ENCODE results near the gene STAG1.
"Not testable (repeated sequence)": the region's sequence is repeated elsewhere in the genome, so short reads cannot be mapped to it uniquely, and the experiment has no call there.

Gene STAG1

DNA sequence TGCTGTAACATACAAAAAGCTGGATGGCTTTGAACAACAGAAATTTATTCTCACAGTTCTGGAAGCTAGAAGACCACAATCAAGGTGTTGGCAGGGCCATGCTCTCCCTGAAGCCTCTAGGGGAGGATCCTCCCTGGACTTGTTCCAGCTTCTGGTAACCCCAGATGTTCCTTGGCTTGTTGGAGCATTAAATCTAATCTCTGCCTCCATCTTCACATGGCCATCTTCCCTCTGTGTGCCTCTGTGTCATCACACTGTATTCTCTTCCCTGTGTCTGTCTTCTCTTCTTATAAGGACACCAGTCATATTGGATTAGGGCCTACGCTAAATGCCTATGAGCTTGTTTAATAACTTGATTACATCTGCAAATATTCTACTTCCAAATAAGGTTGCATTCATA, 109.5 kb downstream of the STAG1 start:
- no peak for DNase-seq

DNA sequence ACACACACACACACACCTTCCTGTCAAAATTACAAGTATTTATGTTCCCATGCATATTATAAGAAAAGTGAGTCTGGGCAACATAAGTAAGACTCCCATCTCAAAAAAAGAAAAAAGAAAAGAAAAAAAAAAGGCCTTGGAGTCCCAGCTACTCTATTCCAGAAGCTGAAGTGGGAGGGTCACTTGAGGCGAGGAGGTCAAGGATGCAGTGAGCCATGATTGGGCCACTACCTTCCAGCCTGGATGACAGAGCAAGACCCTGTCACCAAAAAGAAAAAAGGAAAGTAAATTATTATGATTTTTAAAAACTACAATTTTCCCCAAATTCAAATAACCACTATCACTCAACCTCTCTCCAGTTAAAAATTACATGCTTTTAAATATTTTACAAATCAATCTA, 113.1 kb downstream of the STAG1 start:
- DNase-seq: no peak

DNA sequence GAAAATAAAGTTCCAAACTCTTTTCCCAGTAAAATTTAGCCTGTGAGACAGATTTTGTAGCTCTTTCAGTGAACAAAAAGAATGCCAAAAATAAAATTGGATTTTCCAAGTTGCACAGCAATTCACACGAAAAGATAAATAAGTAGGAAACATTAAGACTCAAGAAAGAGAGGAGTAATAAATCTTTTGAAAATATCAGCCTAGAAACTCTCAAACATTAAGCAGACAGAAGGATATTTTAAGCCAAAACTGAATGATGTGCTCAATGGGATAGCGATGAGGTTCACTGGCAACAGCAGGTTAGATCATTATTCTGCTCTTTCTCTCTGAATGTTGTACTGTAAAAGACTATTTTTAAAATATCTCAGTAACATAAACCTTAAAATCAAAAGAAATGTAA, 115.0 kb downstream of the STAG1 start:
- no peak for DNase-seq

DNA sequence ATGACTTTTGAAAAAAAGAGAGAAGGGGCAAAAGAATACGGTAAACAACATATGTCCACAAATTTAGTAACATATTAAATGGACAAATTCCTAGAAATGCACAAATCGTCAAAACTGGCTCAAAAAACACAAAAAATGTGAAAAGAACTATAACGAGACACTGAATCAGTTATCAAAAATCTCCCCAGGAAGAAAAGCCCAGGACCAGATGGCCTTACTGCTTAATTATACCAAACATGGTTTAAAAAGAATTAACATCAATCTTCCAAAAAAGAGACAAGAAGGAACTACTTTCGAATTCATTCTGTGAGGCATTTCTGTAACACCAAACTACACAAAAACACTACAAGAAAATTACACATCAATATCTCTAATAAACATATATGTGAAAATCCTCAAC, 117.4 kb downstream of the STAG1 start:
- DNase-seq: no peak

DNA sequence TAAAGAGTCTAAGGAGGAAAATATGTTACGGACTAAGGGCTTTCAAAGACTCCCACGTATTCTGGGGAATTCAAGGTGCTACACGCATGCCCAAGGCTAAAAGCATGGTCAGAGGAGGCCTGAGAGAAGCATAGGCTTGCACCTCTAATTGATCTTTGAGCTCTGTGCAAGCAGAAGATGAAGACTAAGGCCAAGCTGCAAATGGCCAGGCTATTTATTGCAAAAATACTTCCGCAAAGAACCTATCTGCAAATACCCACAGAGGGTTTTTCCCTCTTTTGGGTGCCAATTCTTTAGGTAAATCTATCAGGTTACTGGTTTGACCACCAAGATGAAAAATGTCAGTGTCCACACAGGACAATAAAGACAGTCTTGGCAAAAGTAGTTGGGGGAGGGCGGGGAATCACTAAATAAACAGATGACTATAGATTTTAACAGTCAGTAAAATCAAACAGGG, 119.5 kb downstream of the STAG1 start:
- no peak for DNase-seq

DNA sequence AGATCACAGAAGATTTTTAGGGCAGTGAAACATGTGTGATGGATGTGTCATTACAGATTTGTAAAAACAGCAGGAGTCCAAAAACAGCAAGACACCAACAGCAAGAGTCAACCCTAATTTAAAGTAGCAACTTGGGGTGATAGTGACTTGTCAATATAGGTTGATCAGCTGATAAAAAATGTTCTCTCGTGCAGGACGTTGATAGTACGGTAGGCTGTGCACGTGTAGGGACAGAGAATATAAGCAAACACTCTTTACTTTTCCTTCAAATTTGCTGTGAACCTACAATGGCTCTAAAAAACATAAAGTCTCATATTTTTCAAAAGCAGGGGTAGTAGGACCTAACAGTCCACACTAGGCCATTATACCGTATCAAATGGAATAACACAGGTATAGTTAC, 120.8 kb downstream of the STAG1 start:
- no peak for DNase-seq

DNA sequence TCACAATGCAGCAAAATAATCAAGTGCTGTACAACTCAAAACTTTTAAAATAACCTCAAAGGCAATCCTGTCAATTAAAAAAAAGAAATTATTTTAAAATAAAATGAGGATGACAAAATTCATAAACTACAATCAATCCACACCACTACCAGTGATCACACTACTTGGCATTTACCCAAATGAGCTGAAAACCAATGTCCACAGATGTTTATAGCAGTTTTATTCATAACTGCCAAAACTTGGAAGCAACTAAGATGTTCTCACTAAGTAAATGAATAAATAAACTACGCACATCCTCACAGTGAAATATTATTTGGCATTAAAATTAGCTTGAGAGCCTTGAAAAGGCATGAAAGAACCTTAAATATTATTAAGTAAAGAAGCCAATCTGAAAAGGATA, 121.3 kb downstream of the STAG1 start:
- DNase-seq: no peak

DNA sequence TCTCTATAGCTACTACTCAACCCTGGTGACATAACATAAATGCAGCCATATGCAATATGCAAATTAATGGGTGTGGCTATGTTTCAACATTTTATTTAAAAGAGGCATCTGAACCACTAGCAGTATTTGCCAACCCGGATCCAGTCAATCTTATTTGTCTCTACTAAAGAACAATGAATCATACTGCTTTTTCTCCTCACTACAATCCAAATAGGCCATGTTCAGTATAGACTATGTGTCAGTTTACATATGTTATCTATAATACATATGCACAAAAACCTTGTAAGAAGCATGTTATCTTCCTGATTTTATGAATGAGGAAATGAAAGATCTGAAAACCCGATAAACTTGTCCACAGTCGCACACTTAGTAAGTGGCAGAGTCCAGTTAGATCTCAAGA, 125.7 kb downstream of the STAG1 start:
- DNase-seq: no peak

DNA sequence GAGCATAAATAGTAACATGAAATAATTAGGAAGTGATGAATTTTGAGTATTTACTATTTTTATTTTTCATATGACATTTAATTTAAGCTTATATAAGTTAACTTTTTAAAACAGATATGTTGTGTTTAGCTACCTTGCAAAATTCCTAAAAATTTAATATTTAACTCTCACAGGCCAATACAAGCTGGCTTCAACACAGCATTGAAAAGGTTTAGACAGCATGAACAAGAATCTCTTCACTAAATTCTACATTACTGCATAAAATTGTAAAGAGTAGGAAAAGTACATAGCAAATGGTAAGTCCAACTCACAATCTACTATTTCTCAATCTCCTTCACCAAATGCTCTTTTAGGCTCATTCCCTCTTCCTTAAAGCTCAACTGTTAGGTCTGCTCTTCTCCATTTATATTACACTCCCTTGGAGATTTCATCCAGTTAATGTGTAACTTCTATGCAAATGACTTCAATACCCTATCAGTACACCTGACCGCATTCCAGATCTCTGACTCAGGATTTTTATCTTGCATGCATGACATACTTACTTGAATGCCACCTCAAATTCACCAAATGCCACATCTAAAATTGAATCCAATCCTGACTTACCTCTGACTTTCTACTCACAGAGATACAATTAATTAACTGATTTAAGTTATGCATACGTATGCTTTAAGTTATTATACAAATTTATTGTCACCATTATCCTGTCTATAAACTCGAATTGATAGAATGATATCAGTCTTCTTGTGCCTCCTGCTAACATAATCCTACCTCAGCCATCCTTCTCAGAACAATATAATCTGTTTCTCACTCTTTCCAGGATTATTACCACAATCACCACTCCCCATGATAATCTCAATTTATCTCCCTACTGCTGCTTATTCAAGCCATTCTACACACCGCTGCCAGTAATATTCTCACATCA, 127.0 kb downstream of the STAG1 start:
- DNase-seq: no peak

DNA sequence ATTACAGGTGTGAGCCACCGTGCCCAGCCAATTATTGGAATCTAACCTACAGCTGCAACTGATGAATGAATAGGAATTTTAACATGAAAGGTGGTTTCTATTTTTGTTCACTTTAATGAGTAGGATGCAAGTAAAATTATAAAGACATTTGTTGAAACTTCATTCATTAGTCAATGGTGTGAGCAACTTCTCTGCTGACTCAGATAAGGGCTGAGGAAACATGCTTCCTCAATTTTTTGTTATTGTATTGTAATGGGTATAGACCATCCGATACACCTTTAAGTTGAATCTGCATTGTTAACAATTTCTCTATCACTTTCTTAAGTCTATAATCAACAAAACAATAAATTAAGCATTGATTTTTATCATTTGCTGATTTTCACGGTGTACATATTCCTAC, 127.8 kb downstream of the STAG1 start:
- DNase-seq: no peak

DNA sequence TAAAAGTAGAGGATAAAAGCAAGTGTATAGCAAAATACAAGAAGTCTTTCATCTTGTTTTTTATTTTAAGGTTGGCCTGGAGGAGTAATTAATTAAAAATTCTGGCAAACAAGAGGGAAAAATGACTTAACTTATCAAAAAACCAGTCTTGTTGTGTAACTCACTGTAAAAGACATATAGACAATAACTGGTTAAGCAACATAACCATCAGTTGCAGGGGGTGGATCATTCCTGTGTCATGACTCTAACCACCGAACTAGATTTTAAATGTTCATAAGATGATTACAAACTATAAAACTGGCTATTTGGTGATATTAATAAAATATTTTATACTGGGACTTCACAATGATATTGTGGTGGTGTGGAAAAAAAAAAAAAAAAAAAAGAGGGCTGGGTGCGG, 130.6 kb downstream of the STAG1 start:
- DNase-seq: no peak

DNA sequence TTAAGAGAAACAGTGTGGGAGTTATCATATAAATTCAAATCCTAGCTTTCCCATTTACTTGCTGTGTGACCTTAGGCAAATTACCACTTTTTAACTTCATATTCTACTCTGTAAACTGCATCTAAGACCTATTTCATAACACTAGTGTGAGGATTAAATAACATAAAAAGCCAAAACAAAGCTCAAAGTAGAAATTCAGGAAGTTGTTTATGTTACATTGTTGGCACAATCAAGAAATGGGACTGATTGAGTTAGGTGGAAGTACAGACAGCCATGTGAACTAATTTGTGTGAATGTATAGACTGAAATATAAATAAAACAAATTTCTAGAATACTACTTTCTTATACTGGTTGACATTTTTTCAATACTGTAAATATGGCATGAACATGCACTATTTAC, 131.7 kb downstream of the STAG1 start:
- DNase-seq: no peak

DNA sequence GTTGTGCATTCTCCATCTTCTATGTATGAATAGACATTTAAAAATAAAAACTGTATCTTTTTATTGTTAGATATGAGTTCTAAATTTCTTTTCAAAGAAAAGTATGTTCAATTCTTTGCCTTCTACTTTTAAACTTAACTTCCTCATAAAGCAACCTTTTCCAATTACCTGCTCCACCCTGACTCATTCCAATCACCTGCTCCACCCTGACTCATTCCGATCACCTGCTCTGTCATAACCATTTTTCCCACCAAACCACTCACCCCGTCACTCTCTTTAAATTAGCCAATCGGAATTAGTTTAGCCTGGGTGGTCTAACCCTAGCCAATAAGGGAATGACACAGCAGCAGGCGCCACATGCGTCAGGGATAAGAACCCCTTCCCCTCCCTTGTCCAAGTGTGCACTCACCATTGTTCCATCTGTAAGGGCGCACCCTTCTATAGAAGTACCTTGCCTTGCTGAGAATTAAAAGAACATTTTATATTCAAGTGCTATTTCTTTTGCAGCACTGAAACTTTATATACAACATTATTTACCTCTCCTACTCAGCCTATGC, 134.1 kb downstream of the STAG1 start:
- not testable (repeated sequence) for DNase-seq

DNA sequence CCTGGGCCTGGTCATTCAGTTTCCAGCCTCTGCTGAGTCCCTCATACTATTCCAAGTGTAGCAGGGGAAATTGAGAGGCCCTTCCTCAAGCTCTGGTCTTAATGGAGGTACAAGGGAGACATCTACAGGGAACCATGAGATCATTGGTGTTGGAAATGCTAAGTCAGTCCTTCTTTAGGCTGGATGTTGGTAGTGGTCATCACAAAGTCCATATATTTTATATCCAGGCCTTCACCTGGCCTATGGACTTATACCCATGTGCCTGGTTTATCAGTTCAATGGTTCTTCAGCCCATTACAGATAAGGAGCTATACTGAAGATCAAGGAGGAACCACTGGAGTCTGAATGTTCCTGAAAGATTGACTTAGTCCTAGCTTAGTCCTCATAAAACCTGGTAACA, 135.0 kb downstream of the STAG1 start:
- DNase-seq: no peak

DNA sequence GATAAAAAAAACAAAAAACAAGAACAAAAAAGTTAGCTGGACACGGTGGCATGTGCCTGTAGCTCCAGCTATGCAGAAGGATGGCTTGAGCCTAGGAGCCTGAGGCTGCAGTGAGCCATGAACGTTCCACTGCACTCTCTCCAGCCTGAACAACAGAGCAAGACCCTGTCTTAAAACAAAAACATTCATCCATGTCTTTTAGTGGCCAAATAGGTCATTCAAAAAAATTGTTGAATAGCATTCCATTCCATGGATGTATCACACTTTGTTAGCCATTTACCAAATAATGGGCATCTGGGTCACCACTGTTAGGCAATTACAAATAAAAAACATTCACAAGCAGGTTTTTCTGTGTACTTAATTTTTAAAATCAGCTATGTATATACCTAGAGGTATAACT, 139.7 kb downstream of the STAG1 start:
- no peak for DNase-seq

DNA sequence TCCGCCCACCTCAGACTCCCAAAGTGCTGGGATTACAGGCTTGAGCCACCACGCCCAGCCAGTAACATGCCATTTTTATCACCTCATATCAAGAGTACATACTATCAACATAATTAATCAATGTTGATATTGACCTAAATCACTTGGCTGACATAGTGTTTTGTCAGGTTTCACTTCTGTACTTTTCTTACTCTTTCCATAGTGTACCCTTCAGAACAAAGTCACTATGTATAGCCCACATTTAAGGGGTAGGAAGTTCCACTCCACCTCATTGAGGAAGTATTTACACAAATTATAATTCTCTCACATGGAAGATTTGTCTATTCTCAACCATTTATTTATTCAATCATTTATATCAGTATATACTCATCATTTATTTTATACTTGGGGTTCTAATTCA, 145.2 kb downstream of the STAG1 start:
- DNase-seq: no peak

DNA sequence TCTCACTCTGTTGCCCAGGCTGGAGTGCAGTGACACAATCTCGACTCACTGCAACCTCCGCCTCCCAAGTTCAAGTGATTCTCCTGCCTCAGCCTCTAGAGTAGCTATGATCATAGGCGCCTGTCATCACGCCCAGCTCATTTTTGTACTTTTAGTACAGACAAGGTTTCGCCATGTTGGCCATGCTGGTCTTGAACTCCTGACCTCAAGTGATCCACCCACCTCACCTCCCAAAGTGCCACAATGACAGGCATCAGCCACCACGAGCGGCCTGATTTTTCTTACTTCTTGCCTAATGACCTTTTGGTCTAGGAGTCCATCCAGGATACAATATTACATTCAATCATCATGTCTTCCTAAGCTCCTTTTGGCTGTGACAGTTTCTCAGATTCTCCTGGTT, 146.0 kb downstream of the STAG1 start:
- not testable (repeated sequence) for DNase-seq

DNA sequence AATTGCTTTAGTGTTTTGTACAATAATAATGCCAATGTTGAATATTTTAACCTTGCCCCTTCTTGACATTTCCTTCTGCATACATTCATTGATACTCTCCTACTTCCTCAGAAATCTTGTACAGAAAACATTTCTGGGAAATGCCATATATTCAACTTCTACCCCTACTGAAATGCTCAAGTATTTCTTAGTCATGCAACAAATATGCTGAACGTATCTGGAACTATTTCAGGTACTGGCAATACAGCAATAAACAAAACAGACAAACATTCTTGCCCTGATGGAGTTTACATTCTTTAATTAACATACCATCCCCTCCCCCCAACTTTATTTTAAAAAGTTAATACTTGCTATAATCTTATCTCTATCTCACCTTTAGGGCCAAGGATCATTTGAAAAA, 147.2 kb downstream of the STAG1 start:
- DNase-seq: no peak

DNA sequence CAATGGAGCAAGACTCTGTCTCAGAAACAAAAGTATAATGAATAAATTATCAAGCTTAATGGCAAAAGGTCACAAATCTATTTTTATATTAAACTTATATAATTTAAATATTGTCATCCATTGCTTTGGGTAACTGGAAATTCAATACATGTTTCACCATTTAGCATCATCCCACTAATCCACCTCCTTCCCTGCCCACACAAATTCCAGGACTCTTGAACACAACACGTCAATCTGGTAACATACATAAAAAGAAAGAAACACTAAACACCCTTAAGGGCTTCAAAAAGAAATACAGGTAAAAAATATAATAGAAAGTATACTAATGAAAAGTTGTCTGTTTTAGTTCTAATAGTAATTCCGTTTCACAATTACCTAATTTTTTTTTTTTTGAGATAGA, 149.4 kb downstream of the STAG1 start:
- DNase-seq: no peak

DNA sequence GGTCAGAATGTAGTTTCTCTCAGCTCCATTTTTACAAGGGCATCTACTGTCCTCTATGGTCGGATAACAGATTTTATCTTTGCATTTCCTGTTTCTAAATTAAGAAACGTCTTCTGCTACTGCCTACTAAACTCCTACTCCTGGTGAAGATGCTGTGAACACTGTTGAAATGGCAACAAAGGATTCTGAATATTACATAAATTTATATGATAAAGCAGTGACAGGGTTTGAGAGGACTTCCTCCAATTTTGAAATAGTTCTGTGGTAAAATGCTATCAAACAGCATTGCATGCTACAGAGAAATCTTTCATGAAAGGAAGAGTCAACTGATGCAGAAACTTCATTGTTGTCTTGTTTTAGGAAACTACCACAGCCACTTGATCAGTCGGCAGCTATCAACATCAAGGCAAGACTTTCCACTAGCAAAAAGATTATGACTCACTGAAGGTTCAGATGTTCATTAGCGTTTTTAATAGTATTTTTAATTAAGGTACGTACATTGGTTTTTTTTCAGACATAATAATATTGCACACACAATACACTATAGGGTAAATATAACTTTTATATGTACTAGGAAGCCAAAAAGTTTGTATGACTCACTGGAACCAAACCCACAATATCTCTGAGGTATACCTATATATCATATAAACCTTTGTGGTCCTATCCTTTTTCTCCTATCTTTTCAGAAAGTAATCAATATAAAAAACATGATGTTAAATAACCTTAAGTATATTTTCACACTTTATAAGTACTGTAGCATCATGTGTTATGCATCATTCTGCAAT, 156.1 kb downstream of the STAG1 start:
- DNase-seq: peak; percentile 11

DNA sequence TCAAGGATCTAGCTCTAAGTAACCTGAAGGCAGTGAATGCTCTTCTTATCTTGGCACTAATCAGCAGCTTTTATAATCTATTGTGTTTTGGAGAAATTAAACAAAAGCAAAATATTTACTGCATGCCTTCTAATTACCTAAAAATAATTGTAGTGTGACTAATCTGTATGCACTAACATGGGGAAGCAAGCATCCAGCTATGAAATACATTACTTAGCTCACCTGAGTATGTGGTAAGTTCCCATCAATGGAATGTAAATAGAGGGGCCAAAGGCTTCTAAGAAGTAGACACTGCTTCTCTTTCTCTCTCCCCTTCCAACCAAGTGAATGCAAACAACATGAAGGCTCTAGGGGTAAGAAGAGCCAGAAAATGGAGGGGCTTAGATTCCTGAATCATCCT, 165.6 kb downstream of the STAG1 start:
- no peak for DNase-seq

DNA sequence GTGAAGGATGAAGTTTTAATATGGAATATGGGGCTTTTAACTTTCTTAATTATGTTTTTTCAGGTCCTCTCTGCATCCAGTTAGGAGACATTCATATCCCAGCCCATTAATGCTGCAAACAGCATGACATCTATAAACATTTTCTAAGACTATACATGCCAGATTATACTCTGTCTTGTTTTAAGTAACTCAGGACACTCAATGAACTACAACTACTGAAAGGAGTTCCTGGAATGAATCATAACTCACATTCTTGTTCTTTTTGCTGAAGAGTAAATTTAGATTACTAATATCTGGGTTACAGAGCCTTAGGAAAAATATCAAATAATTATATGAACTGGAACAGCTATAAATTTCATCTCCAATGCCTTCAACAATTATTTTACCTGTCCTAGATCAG, 167.4 kb downstream of the STAG1 start:
- no peak for DNase-seq

DNA sequence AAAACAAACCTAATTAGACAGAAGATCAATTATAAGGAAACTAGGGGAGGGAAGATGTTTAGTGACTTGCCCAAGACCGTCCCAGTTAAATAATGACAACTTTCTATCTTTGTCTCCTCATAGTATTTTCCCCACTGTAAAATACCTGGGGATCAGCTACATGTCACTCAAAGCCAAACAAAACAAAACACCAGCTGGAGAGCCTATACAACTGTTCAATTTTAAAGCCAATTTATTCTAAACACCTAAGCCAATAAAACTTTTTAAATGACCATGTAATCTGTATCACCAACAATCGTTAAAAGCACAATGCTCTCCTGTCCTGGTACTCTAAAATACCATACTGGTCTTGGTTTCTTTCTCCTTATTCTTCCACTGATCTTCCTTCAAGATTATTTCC, 168.4 kb downstream of the STAG1 start:
- no peak for DNase-seq

DNA sequence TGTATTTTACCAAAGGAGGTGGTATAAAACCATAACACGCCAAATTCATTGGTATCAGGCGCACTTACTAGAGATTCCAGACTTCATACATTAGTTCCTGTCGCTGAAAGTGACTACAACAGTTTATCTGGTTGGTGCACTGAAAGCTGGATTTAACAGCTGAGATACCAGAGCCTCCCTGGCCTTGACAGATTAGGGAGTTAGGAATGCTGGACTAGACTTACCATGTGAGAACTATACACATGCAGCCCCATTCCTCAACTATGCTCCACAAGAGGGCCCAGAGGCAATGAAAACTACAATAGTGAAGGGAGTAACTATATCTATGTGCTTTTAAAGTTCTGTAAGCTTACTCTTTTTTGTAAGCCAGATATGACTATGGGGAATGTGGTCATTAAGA, 174.4 kb downstream of the STAG1 start:
- DNase-seq: no peak
